Activated CD4-positive, alpha-beta T cell treated with anti-CD3 and anti-CD28 coated beads, Interleukin-2, amount 50 U/mL, for 48 hours (primary cell): ENCODE data around the gene PSMF1.

Experiments used
- DNase-seq, 2 experiments: peaks; one replicate each; pipeline ENCODE4 v3.0.0-alpha.2; 2020

Gene PSMF1

GRCh38 chr20:1195226-1195625 is 76.8 kb downstream of the PSMF1 start:
- DNase-seq = no peak

- no peak for DNase-seq
Observed at GRCh38 chr20:1196634-1197033, 78.2 kb downstream of the PSMF1 start.

DNA sequence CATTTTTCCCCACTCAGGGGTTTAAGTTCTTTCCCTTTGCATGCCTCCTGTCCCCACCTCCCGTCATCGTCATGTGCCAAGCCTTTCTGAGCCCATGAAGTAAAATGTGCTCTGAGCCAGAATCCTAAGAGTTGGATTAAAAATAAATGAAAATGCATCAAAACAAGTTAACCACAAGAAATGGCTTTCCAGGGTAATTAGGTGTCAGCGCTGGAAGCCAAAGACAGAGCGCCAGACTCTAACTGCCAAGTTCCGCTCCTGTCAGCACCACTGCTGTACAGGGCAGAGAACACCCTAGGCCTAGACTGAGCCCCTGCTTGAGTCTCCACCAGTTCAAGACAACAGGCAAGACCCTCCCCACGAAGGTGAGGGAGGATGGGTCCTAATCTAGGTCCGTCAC is 79.4 kb downstream of the PSMF1 start:
- DNase-seq = no peak

DNA sequence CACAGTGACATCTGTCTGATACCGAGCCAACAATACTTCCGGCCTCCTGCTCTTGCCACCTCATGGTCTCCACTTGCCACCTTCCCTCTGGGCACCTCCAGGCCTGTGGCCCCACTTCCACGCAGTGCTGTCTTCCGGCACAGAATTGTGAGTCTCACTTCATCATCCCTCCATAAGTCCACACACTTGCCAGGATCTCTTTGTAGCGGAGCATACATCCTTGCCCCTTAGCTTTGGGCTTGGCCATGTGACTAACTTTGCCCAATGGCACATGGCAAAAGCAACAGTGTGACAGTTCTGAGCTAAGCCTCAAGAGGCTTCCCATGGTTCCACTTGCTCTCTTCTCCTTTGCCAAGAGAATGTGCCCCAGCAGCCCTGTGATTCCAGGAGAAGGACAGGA is 80.3 kb downstream of the PSMF1 start:
- no peak for DNase-seq

- no peak for DNase-seq
Observed at GRCh38 chr20:1199212-1199873, 80.9 kb downstream of the PSMF1 start.

DNA sequence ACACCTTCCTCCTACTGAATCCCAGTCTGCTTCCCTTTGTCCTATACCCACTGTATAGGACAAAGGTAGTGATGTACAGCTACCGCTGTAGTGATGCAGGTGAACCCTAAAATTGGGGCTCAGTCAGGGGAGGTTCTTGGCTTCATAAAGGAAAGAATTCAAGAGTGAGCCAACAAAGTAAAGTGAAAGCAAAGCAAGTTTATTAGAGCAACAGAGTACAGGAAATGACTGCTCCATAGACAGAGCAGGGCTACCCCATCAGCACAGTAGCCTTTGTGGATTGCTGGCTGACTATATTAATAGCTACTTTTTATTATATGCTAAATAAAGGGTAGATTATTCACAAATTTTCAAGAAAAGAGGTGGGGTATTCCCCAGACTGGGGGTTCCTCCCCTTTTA is 81.6 kb downstream of the PSMF1 start:
- no peak for DNase-seq

DNA sequence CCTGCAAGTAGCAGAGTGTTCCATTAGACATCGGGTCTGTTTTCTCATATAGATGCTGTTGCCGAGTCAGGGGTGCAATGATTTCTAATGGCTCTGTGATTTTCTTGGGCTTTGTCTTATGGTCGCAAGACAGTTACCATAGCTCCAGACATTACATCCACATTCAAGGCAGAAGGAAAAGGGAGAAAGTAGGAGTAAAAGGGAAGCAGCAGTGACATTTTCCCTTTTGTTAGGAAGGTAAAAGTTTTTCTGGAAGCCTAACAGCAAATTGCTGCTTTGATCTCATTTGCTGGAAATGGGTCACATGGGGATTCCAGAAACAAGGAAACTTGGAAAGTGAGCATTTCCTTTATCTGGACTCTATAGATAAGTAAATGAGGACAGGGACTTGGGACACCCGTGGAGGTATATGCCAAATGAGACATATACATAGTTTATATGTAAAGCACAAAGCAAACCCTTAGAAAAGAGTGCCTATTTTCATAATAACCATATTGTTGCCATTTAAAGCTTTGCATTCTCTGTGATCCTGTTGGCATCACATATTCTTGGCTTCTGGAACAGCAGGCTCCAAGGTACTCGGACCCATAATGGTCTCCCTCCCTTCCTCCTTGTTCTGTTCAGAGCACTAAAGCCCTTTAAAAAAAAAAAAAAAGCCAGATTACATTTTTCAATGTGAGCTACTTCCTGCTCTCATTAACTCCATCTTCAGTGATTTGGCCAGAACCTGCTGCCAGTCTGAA is 84.5 kb downstream of the PSMF1 start, which contains the start of gene C20orf202:
C20orf202 (plus strand) TSS at position 693 of the 743 bp plus-strand sequence. CDS start 132 bp downstream, outside the sequence.
- no peak for DNase-seq

DNA sequence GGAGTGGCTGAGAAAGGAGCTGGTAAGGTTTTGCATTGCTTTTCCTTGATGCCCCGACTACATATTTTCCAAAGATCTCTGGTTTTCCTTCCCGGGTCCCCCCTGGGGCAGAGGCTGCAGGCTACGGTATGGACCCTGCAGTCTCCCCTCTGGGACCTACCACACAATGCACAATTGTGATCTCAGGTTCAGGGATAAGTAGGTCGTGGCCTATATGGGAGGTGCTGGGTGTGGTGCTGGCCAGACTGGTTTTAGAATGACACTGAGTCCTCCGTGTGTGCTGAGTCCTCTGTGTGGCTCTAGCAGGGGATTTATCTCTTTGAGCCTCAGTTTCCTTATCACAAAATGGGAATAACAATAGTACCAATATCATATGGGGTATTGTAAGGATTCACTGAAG is 85.2 kb downstream of the PSMF1 start:
- no peak for DNase-seq

GRCh38 chr20:1204113-1204512 is 85.7 kb downstream of the PSMF1 start:
- DNase-seq = no peak

- DNase-seq = no peak
Observed at GRCh38 chr20:1204576-1204975, 86.2 kb downstream of the PSMF1 start.

- DNase-seq = no peak
Observed at GRCh38 chr20:1205802-1206201, 87.4 kb downstream of the PSMF1 start.

- DNase-seq = no peak
Observed at GRCh38 chr20:1206366-1207148, 88.2 kb downstream of the PSMF1 start.

GRCh38 chr20:1207293-1207878 is 89.0 kb downstream of the PSMF1 start:
- DNase-seq = no peak

- DNase-seq = no peak
Observed at GRCh38 chr20:1209447-1210387, 91.3 kb downstream of the PSMF1 start.

DNA sequence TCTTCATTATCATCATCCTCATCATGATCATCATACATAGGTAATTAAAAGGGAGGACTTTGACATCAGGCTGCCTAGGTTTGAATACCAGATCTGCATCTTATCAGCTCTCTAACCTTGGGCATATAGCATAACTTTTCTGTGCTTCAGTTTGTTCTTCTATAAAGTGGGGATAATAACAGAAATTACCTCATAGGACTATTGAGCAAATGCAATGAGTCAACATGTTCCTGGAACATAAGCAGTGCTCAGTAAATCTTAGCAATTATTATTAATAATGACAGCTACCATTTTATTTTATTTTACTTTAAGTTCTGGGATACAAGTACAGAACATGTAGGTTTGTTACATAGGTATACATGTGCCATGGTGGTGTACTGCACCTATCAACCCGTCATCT is 92.1 kb downstream of the PSMF1 start:
- no peak for DNase-seq

- no peak for DNase-seq
Observed at GRCh38 chr20:1212023-1212422, 93.6 kb downstream of the PSMF1 start.

DNA sequence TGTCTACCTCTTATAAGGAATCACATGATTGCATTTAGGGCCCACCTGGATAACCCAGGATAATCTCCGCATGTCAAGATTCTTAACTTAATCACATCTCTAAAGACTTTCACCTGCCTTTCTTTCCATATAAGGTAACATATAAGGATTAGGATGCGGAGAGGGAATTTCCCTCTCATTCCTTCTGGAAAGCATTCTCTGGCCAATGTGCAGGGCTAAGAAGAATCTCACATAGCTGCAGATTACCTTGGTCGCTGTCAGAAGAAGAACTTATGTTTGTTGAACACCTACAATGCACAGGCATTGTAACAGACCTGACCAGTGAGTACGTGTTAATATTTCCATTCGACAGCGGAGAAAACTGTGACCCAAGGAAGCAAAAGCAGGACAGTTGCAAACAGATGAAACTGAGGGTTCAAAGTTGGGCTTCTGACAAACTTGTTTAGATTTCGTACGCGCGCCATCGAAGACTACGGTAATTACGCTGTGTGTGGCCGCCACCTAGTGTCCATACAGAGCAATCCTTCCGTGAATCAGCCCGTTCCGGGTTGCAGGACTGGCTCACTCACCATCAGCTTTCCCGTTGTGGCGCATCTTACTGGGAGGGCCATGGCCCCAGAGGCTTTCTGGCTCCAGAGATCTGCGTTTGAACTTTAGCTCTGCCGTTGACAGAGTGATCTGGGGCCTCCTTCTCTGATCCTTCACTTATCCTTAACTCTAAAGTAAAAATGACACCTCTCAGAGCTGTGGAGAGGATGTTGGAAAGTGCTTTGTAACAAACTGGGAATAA is 94.4 kb downstream of the PSMF1 start:
- DNase-seq = peak; percentile 74 to 79

- no peak for DNase-seq
Observed at GRCh38 chr20:1214838-1215261, 96.4 kb downstream of the PSMF1 start.

GRCh38 chr20:1215386-1216170 is 97.2 kb downstream of the PSMF1 start:
- peak; percentile 74 to 79 for DNase-seq
